HepG2 (cell line): ENCODE data around the gene ABCD1.
"Not testable (repeated sequence)": the region's sequence is repeated elsewhere in the genome, so short reads cannot be mapped to it uniquely, and the experiment has no call there.

Source experiments
- FOXJ3 ChIP-seq: sonication (generic); formaldehyde crosslinking; IDR thresholded peaks from 2 replicates; pipeline ENCODE4 v1.4.0; 2020; ENCODE audit warnings: missing genetic modification reagents, mild to moderate bottlenecking, borderline replicate concordance
- NCOR1 ChIP-seq: fragments of 200-600 bp; sonication (generic); IDR thresholded peaks from 2 replicates; pipeline ENCODE4 v1.7.0; 2017; ENCODE audit warnings: antibody characterized with exemption, low read length, borderline replicate concordance
- NONO ChIP-seq, 2 experiments: fragments of 450-650 bp in 1 of 2; sonication (generic) in 1 of 2; formaldehyde crosslinking in 1 of 2; IDR thresholded peaks in 1 of 2; conservative IDR thresholded peaks in 1 of 2; 2 replicates each; pipeline versions ENCODE4 v1.6.1 to v1.8.0; 2017 to 2022; ENCODE audit warnings: mild to moderate bottlenecking in 1 of 2, missing genetic modification reagents in 1 of 2, moderate library complexity in 1 of 2
- POLR2A ChIP-seq, 2 experiments: IDR thresholded peaks; 2 replicates each; pipeline ENCODE4 v1.6.1; 2011; ENCODE audit warnings: low read depth in 2 of 2, low read length in 2 of 2, mild to moderate bottlenecking in 1 of 2, moderate library complexity in 1 of 2; ENCODE audit not compliant: insufficient read depth in 1 of 2
- POLR2AphosphoS5 ChIP-seq: IDR thresholded peaks from 2 replicates; pipeline ENCODE4 v1.6.1; 2012; ENCODE audit warnings: low read depth, low read length
- RNF219 ChIP-seq: sonication (generic); formaldehyde crosslinking; IDR thresholded peaks from 2 replicates; pipeline ENCODE4 v1.5.0; 2020; ENCODE audit warnings: mild to moderate bottlenecking, missing genetic modification reagents
- SRF ChIP-seq: IDR thresholded peaks from 2 replicates; pipeline ENCODE4 v1.6.1; 2011; ENCODE audit warnings: mild to moderate bottlenecking, low read depth, low read length, moderate library complexity
- TEAD2 ChIP-seq: sonication (generic); formaldehyde crosslinking; IDR thresholded peaks from 2 replicates; pipeline ENCODE4 v1.9.0; 2021; ENCODE audit warnings: missing genetic modification reagents
- TF ChIP-seq, protein P1 (sequence below): sonication (generic); formaldehyde crosslinking; IDR thresholded peaks from 2 replicates; pipeline ENCODE4 v1.5.0; 2020; ENCODE audit warnings: mild to moderate bottlenecking, missing genetic modification reagents, moderate library complexity

GRCh38 chrX:153699784-153700371 is 24.8 kb upstream of the ABCD1 start:
- TF ChIP-seq, protein P1, sequence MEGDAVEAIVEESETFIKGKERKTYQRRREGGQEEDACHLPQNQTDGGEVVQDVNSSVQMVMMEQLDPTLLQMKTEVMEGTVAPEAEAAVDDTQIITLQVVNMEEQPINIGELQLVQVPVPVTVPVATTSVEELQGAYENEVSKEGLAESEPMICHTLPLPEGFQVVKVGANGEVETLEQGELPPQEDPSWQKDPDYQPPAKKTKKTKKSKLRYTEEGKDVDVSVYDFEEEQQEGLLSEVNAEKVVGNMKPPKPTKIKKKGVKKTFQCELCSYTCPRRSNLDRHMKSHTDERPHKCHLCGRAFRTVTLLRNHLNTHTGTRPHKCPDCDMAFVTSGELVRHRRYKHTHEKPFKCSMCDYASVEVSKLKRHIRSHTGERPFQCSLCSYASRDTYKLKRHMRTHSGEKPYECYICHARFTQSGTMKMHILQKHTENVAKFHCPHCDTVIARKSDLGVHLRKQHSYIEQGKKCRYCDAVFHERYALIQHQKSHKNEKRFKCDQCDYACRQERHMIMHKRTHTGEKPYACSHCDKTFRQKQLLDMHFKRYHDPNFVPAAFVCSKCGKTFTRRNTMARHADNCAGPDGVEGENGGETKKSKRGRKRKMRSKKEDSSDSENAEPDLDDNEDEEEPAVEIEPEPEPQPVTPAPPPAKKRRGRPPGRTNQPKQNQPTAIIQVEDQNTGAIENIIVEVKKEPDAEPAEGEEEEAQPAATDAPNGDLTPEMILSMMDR, result not testable (repeated sequence)
- not testable (repeated sequence) for TF ChIP-seq NCOR1; TEAD2 (CRISPR knock-in tag); POLR2A (IDR thresholded peaks at IDR 0.05; ENCODE audit: insufficient read depth in 1 of 2, low read depth in 2 of 2, low read length in 2 of 2); NONO (IDR thresholded peaks at IDR 0.05); NONO (CRISPR knock-in tag; conservative IDR thresholded peaks at IDR 0.05); POLR2AphosphoS5; RNF219 (CRISPR knock-in tag); SRF; FOXJ3 (CRISPR knock-in tag)
